A673 (cell line): ENCODE measurements around the gene ATXN7L2. TPM values are rescaled to one million over a fixed set of nuclear protein-coding genes. Genes with fewer than 3 reads are reported as not detected.

Source experiments
- BruUV-seq: library from RNA; stranded (reverse); fragments of 400-500 nt; replicated peaks from 2 replicates; lab custom pipeline; 2021; lab: Mats Ljungman, UMichigan
- CTCF ChIA-PET: fragments of 300-600 bp; sonication (Branson Sonifier 250); formaldehyde crosslinking; loops from one replicate; lab custom pipeline; 2022; ENCODE audit warnings: antibody characterized with exemption; lab: Charles Lee
- POLR2A ChIA-PET: fragments of 300-600 bp; sonication (Branson Sonifier 250); formaldehyde crosslinking; loops from one replicate; lab custom pipeline; 2022; ENCODE audit warnings: antibody characterized with exemption; ENCODE audit not compliant: low non-redundant PET; lab: Charles Lee
- DNase-seq: peaks from one replicate; pipeline ENCODE4 v3.0.0-alpha.2; 2015; ENCODE audit warnings: low spot score
- H3K27ac ChIP-seq: fragments of 200-600 bp; sonication (generic); 2 replicates; pipeline ENCODE4 v1.5.1; 2016; ENCODE audit warnings: mixed run types, low read depth, mild to moderate bottlenecking, mixed read lengths, antibody characterized with exemption, low read length; ENCODE audit not compliant: poor library complexity, severe bottlenecking
- H3K27me3 ChIP-seq: fragments of 200-600 bp; sonication (generic); replicated peaks from 2 replicates; pipeline ENCODE4 v1.6.1; 2017; ENCODE audit warnings: mixed run types, low read depth, mild to moderate bottlenecking, mixed read lengths, antibody characterized with exemption, low read length; ENCODE audit not compliant: insufficient read depth, poor library complexity
- H3K36me3 ChIP-seq: fragments of 200-600 bp; sonication (generic); 2 replicates; pipeline ENCODE4 v1.6.1; 2016; ENCODE audit warnings: mixed run types, mild to moderate bottlenecking, mixed read lengths, antibody characterized with exemption, low read length; ENCODE audit not compliant: insufficient read depth, poor library complexity, severe bottlenecking
- H3K4me1 ChIP-seq: fragments of 200-600 bp; sonication (generic); 2 replicates; pipeline ENCODE4 v1.6.1; 2017; ENCODE audit warnings: mixed run types, mild to moderate bottlenecking, mixed read lengths, antibody characterized with exemption, low read length; ENCODE audit not compliant: insufficient read depth, poor library complexity, severe bottlenecking
- H3K4me3 ChIP-seq: fragments of 200-600 bp; sonication (generic); 2 replicates; pipeline ENCODE4 v1.5.1; 2016; ENCODE audit warnings: low read depth, mixed run types, mild to moderate bottlenecking, mixed read lengths, low read length; ENCODE audit not compliant: poor library complexity, severe bottlenecking
- H3K9me3 ChIP-seq: fragments of 200-600 bp; sonication (generic); 2 replicates; pipeline ENCODE4 v1.6.1; 2016; ENCODE audit warnings: mixed run types, low read depth, mild to moderate bottlenecking, mixed read lengths, antibody characterized with exemption, low read length; ENCODE audit not compliant: poor library complexity, severe bottlenecking
- EZH2 ChIP-seq: fragments of 200-600 bp; sonication (generic); IDR thresholded peaks from 2 replicates; pipeline ENCODE4 v1.6.1; 2017; ENCODE audit warnings: borderline replicate concordance, low read depth, mild to moderate bottlenecking, mixed read lengths, antibody characterized with exemption, low read length; ENCODE audit not compliant: poor library complexity, severe bottlenecking
- intact Hi-C: fragments of 100-400 bp; cut with micrococcal nuclease; formaldehyde crosslinking; loops from one replicate; pipeline ENCODE4 v1.10.0; 2022; ENCODE audit not compliant: unreplicated experiment
- total RNA-seq: library from RNA; stranded (reverse); gene quantifications from 2 replicates; pipeline ENCODE4 v1.2.3, GENCODE V29; 2021
- TF ChIP-seq, protein P1 (sequence below): fragments of 300-800, 200-600 bp; sonication (generic); conservative IDR thresholded peaks from 2 replicates; pipeline ENCODE4 v1.5.1; 2017; ENCODE audit warnings: low read depth, mild to moderate bottlenecking, antibody characterized with exemption, low read length, moderate library complexity, mixed read lengths

ATXN7L2 gene
- total RNA-seq, 1 experiment from 2014 or later, result 16.3 TPM

DNA sequence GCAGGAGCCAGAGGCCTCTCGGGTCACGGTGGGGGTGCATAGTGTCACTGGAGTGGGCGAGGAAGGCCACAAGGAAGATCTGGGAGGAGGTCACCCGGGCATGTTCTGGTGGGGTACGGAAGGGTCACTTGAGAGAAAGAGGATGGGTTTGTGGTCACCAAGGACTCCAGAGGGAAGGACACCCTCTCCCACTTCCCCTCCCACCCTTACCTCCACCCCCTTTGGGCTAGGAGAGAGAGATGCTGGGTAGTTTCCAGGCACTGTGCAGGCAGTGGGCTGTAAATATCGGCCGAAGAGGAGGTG lies 25.1 kb downstream of the ATXN7L2 start:
- H3K4me3 ChIP-seq, result peak overlapping the region; percentile 57
- no TSS peak for BruUV-seq
- intact Hi-C loops, result no loop called here
- H3K9me3 ChIP-seq, result no peaks in the 10 kb centered on the region
- H3K27me3 ChIP-seq, result no peaks in the 10 kb centered on the region
- H3K4me1 ChIP-seq, result peaks cover 7% of the 10 kb centered on the region
- POLR2A ChIA-PET, result no interaction called here
- TF ChIP-seq, protein P1, sequence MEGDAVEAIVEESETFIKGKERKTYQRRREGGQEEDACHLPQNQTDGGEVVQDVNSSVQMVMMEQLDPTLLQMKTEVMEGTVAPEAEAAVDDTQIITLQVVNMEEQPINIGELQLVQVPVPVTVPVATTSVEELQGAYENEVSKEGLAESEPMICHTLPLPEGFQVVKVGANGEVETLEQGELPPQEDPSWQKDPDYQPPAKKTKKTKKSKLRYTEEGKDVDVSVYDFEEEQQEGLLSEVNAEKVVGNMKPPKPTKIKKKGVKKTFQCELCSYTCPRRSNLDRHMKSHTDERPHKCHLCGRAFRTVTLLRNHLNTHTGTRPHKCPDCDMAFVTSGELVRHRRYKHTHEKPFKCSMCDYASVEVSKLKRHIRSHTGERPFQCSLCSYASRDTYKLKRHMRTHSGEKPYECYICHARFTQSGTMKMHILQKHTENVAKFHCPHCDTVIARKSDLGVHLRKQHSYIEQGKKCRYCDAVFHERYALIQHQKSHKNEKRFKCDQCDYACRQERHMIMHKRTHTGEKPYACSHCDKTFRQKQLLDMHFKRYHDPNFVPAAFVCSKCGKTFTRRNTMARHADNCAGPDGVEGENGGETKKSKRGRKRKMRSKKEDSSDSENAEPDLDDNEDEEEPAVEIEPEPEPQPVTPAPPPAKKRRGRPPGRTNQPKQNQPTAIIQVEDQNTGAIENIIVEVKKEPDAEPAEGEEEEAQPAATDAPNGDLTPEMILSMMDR, result no peak
- no peak for TF ChIP-seq EZH2
- H3K27ac ChIP-seq, result no peak overlapping the region
- CTCF ChIA-PET, result interaction anchor here (0.7 kb wide), 1 partner anchor 23 kb away, joined by 3 read pairs; no protein-coding TSS in a partner anchor
- no peak for DNase-seq
- no peaks in the 10 kb centered on the region for H3K36me3 ChIP-seq

GRCh38 chr1:109509176-109510134 lies 25.8 kb downstream of the ATXN7L2 start, which contains the start of gene AMIGO1:
AMIGO1 (minus strand) TSS chr1:109509727; CDS start chr1:109508912, 815 bp downstream.
- DNase-seq, result peak; percentile 75
- no peaks in the 10 kb centered on the region for H3K36me3 ChIP-seq
- peak within 1 kb of the TSS; percentile 57 for H3K4me3 ChIP-seq
- no TSS peak for BruUV-seq
- no peak within 1 kb of the TSS for H3K27ac ChIP-seq
- ChIA-PET CTCF (no interaction called here), POLR2A (no interaction called here)
- intact Hi-C loops, result no loop called here
- peaks cover 7% of the 10 kb centered on the region for H3K4me1 ChIP-seq
- H3K27me3 ChIP-seq, result no peaks in the 10 kb centered on the region
- TF ChIP-seq EZH2, result no peak
- TF ChIP-seq, protein P1, result no peak
- no peaks in the 10 kb centered on the region for H3K9me3 ChIP-seq

- Histone ChIP-seq H3K27me3 (no peaks in the 10 kb centered on the region), H3K27ac (no peak overlapping the region), H3K36me3 (no peaks in the 10 kb centered on the region), H3K4me3 (no peak overlapping the region), H3K4me1 (peaks cover 7% of the 10 kb centered on the region), H3K9me3 (no peaks in the 10 kb centered on the region)
- no TSS peak for BruUV-seq
- intact Hi-C loops, result no loop called here
- ChIA-PET POLR2A (interaction anchor here (0.6 kb wide), 2 partner anchors 30 to 256 kb away, joined by 3 to 13 read pairs; no protein-coding TSS in a partner anchor), CTCF (no interaction called here)
- TF ChIP-seq, protein P1, result no peak
- no peak for TF ChIP-seq EZH2
- no peak for DNase-seq
These were observed 29.5 kb downstream of the ATXN7L2 start for GRCh38 chr1:109513110-109513710.
